Liver (tissue), 9 donors: ENCODE results near the gene GLB1L2. TPM values are rescaled to one million over a fixed set of nuclear protein-coding genes. Genes with fewer than 3 reads are reported as not detected.

Experiments
- DNase-seq: peaks from one replicate; pipeline ENCODE4 v3.0.0-alpha.2; 2017; ENCODE audit warnings: low spot score
- H3K27ac ChIP-seq, 2 donors: one replicate each; pipeline ENCODE4 v1.7.0; 2013; ENCODE audit warnings: inconsistent platforms in 2 of 2, low read length in 2 of 2, control low read depth in 1 of 2, low read depth in 1 of 2, mild to moderate bottlenecking in 1 of 2
- H3K27me3 ChIP-seq, 4 donors: one replicate each; pipeline versions ENCODE4 v1.6.1 to v1.7.0; 2013; ENCODE audit warnings: low read length in 3 of 4, inconsistent platforms in 1 of 4, mild to moderate bottlenecking in 1 of 4, moderate library complexity in 1 of 4; ENCODE audit not compliant: control insufficient read depth in 4 of 4, insufficient read depth in 4 of 4
- H3K36me3 ChIP-seq, 4 donors: one replicate each; pipeline versions ENCODE4 v1.6.1 to v1.7.0; 2013; ENCODE audit warnings: low read length in 3 of 4, mild to moderate bottlenecking in 3 of 4, low read depth in 1 of 4, moderate library complexity in 1 of 4; ENCODE audit not compliant: control insufficient read depth in 4 of 4, insufficient read depth in 3 of 4
- H3K4me1 ChIP-seq, 4 donors: one replicate each; pipeline versions ENCODE4 v1.6.1 to v1.7.0; 2013; ENCODE audit warnings: low read length in 3 of 4, mild to moderate bottlenecking in 3 of 4, moderate library complexity in 1 of 4; ENCODE audit not compliant: control insufficient read depth in 4 of 4, insufficient read depth in 4 of 4
- H3K4me3 ChIP-seq, 3 donors: one replicate each; pipeline versions ENCODE4 v1.6.1 to v1.7.0; 2013; ENCODE audit warnings: low read length in 3 of 3, control low read depth in 1 of 3, low read depth in 1 of 3, mild to moderate bottlenecking in 1 of 3
- H3K9ac ChIP-seq, 2 donors: one replicate each; pipeline ENCODE4 v1.7.0; 2013; ENCODE audit warnings: low read length in 2 of 2, mild to moderate bottlenecking in 2 of 2, moderate library complexity in 2 of 2, control low read depth in 1 of 2, low read depth in 1 of 2
- H3K9me3 ChIP-seq, 4 donors: one replicate each; pipeline versions ENCODE4 v1.6.1 to v1.7.0; 2013; ENCODE audit warnings: low read length in 3 of 4; ENCODE audit not compliant: control insufficient read depth in 4 of 4
- ATF3 ChIP-seq: IDR thresholded peaks from 2 replicates; pipeline ENCODE4 v1.6.1; 2016; ENCODE audit warnings: antibody characterized with exemption
- CTCF ChIP-seq: fragments of 150-350 bp; IDR thresholded peaks from 2 replicates; pipeline ENCODE4 v1.5.1; 2017; ENCODE audit warnings: improper control_type of control experiment, low read depth, low read length; ENCODE audit not compliant: missing input control
- EGR1 ChIP-seq, 2 donors: IDR thresholded peaks; 2 replicates each; pipeline ENCODE4 v1.6.1; 2016 to 2018; ENCODE audit warnings: antibody characterized with exemption in 2 of 2, low read depth in 2 of 2
- FOXA1 ChIP-seq: IDR thresholded peaks from 2 replicates; pipeline ENCODE4 v1.6.1; 2016; ENCODE audit warnings: antibody characterized with exemption
- FOXA2 ChIP-seq: IDR thresholded peaks from 2 replicates; pipeline ENCODE4 v1.6.1; 2016; ENCODE audit warnings: antibody characterized with exemption
- HNF4A ChIP-seq, 2 donors: conservative IDR thresholded peaks; 2 replicates each; pipeline ENCODE4 v1.6.1; 2016; ENCODE audit warnings: antibody characterized with exemption in 2 of 2, mild to moderate bottlenecking in 2 of 2
- HNF4G ChIP-seq: IDR thresholded peaks from 2 replicates; pipeline ENCODE4 v1.6.1; 2016; ENCODE audit warnings: antibody characterized with exemption
- JUND ChIP-seq, 2 donors: IDR thresholded peaks; 2 replicates each; pipeline ENCODE4 v1.6.1; 2016; ENCODE audit warnings: antibody characterized with exemption in 2 of 2
- NR2F2 ChIP-seq: IDR thresholded peaks from 2 replicates; pipeline ENCODE4 v1.6.1; 2016; ENCODE audit warnings: antibody characterized with exemption
- RAD21 ChIP-seq, 2 donors: IDR thresholded peaks; 2 replicates each; pipeline ENCODE4 v1.6.1; 2016; ENCODE audit warnings: antibody characterized with exemption in 2 of 2, mild to moderate bottlenecking in 2 of 2
- REST ChIP-seq: IDR thresholded peaks from 2 replicates; pipeline ENCODE4 v1.6.1; 2016; ENCODE audit warnings: antibody characterized with exemption, mild to moderate bottlenecking
- RXRA ChIP-seq, 2 donors: IDR thresholded peaks; 2 replicates each; pipeline ENCODE4 v1.6.1; 2017 to 2018; ENCODE audit warnings: antibody characterized with exemption in 2 of 2, mild to moderate bottlenecking in 1 of 2
- SP1 ChIP-seq: IDR thresholded peaks from 2 replicates; pipeline ENCODE4 v1.6.1; 2018; ENCODE audit warnings: antibody characterized with exemption, mild to moderate bottlenecking
- TAF1 ChIP-seq: conservative IDR thresholded peaks from 2 replicates; pipeline ENCODE4 v1.6.1; 2016; ENCODE audit warnings: antibody characterized with exemption, mild to moderate bottlenecking
- YY1 ChIP-seq: IDR thresholded peaks from 2 replicates; pipeline ENCODE4 v1.6.1; 2016; ENCODE audit warnings: antibody characterized with exemption, mild to moderate bottlenecking
- ZBTB33 ChIP-seq: IDR thresholded peaks from 2 replicates; pipeline ENCODE4 v1.6.1; 2016; ENCODE audit warnings: antibody characterized with exemption
- WGBS: extraction: QIAGEN DNeasy Blood & Tissue Kit; methylation state at CpG from one replicate; pipeline ENCODE4 v1.1.7; 2013; 5-methylcytosine and 5-hydroxymethylcytosine counted together
- polyA plus RNA-seq, 2 donors: library from polyadenylated mRNA; stranded (reverse) in 1 of 2; unstranded in 1 of 2; fragments of 200-250 nt in 1 of 2; fragments of >200 nt in 1 of 2; fragmentation: Nextera tagmentation in 1 of 2; extraction: Ambion mirVana in 1 of 2; gene quantifications; one replicate each; pipeline versions ENCODE4 v1.2.1 to v1.2.3, GENCODE V29; 2013 to 2015
- total RNA-seq, 2 donors: library from RNA; depleted of rRNA; stranded (reverse); fragments of >200 nt; gene quantifications; one replicate each; pipeline ENCODE4 v1.2.3, GENCODE V29; 2014
- donor health status: healthy.
- donor health status: healthy.
- donor health status: healthy.
- donor health status: healthy.
- donor health status: healthy.

The GLB1L2 gene
- total and polyA plus RNA-seq, 4 donors, result 0.23 to 0.50 (median 0.42) TPM

- no peak for DNase-seq
- Histone ChIP-seq H3K4me3 (no peak overlapping the region), H3K4me1 (peaks cover 0 to 3% (median 0%) of the 10 kb centered on the region in 4 donors), H3K36me3 (no peaks in the 10 kb centered on the region), H3K27ac (no peak overlapping the region), H3K9ac (no peak overlapping the region), H3K27me3 (no peaks in the 10 kb centered on the region), H3K9me3 (no peaks in the 10 kb centered on the region)
- TF ChIP-seq TAF1 (no peak), JUND (IDR thresholded peaks at IDR 0.05) (no peak), HNF4G (no peak), EGR1 (IDR thresholded peaks at IDR 0.05; ENCODE audit: low read depth in 2 of 2) (no peak), HNF4A (conservative IDR thresholded peaks at IDR 0.05) (no peak), CTCF (no peak)
- WGBS, result 84% methylated on average over 26 of the region's 26 CpGs
Observed at GRCh38 chr11:134361661-134362060, 29.9 kb downstream of the GLB1L2 start.

- WGBS, result 91% methylated on average over 32 of the region's 32 CpGs
- no peak for DNase-seq
- no peaks in the 10 kb centered on the region for H3K27me3 ChIP-seq
- H3K9ac ChIP-seq, result no peak overlapping the region
- peaks cover 0 to 3% (median 0%) of the 10 kb centered on the region in 4 donors for H3K4me1 ChIP-seq
- no peaks in the 10 kb centered on the region for H3K36me3 ChIP-seq
- no peak overlapping the region for H3K4me3 ChIP-seq
- H3K27ac ChIP-seq, result no peak overlapping the region
- no peak for TF ChIP-seq ZBTB33
- no peak for TF ChIP-seq CTCF
- no peak for TF ChIP-seq JUND (IDR thresholded peaks at IDR 0.05)
- TF ChIP-seq FOXA2, result no peak
- no peak for TF ChIP-seq SP1
- TF ChIP-seq RAD21 (IDR thresholded peaks at IDR 0.05), result no peak
- no peak for TF ChIP-seq HNF4A (conservative IDR thresholded peaks at IDR 0.05)
- TF ChIP-seq YY1, result no peak
- TF ChIP-seq HNF4G, result no peak
- TF ChIP-seq NR2F2, result no peak
- TF ChIP-seq REST, result no peak
- no peak for TF ChIP-seq FOXA1
- no peak for TF ChIP-seq RXRA (IDR thresholded peaks at IDR 0.05)
- TF ChIP-seq ATF3, result no peak
- H3K9me3 ChIP-seq, result no peaks in the 10 kb centered on the region
Observed at GRCh38 chr11:134362192-134362901, 30.6 kb downstream of the GLB1L2 start.
